ENCODE measurements around the gene DNMT3B. TPM values are rescaled to one million over a fixed set of nuclear protein-coding genes. Genes with fewer than 3 reads are reported as not detected.

DNMT3B gene
- total RNA-seq (2021): 638 to 682 TPM (median 641 TPM) in 3 replicates
- percentile 98 among the genes with signal in this experiment for Bru-seq, nascent RNA
- long read RNA-seq, experiment 1, full-length matches to known transcripts: 834 of 1,983 reads
- long read RNA-seq, experiment 1, partial matches to known transcripts: 742 of 1,983 reads
- long read RNA-seq, experiment 1, other reads (novel, unspliced or antisense): 407 of 1,983 reads
- long read RNA-seq, experiment 2, full-length matches to known transcripts: 272 of 927 reads
- long read RNA-seq, experiment 2, partial matches to known transcripts: 292 of 927 reads
- long read RNA-seq, experiment 2, other reads (novel, unspliced or antisense): 363 of 927 reads
- long read RNA-seq, experiment 3, partial matches to known transcripts: 25 of 26 reads
- long read RNA-seq, experiment 3, other reads (novel, unspliced or antisense): 1 of 26 reads

GRCh38 chr20:32761831-32762753 lies at the start of gene DNMT3B:
TSS of gene DNMT3B (plus strand) at chr20:32762385. CDS start at chr20:32780324, 17,939 bp downstream.
- Mint-ChIP-seq H3K4me1 (peaks cover 45% of the 10 kb centered on the region), H3K4me3 (peak within 1 kb of the TSS; percentile 91), H3K36me3 (peaks cover 31% of the 10 kb centered on the region), H3K9me3 (no peaks in the 10 kb centered on the region), H3K27ac (peak within 1 kb of the TSS; percentile 73), H3K27me3 (ENCODE audit: low read depth) (no peaks in the 10 kb centered on the region)
- ATAC-seq (peak; percentile 77), DNase-seq (ENCODE audit: low spot score) (peak; percentile 98)
- ChIA-PET CTCF (interaction anchor here (0.6 to 8.6 kb wide), 3 partner anchors 17 to 89 kb away, joined by 3 to 121 read pairs (median 23); partner anchors contain the start of gene C20orf203), POLR2A (interaction anchor here (1.2 to 2.5 kb wide), 3 partner anchors 11 to 18 kb away, joined by 3 to 23 read pairs (median 5); partner anchors contain the start of gene COMMD7)
- TF ChIP-seq FOXP4 (CRISPR knock-in tag; IDR thresholded peaks at IDR 0.05) (0 out of 2 replicates have a peak, but pooled peaks have one; percentile 17), ETV6 (CRISPR knock-in tag; IDR thresholded peaks at IDR 0.05) (peak; percentile 82; the same call in 1 of the 2 replicates), ZNF281 (CRISPR knock-in tag; IDR thresholded peaks at IDR 0.05) (no peak), STAT6 (CRISPR knock-in tag; conservative IDR thresholded peaks at IDR 0.05; ENCODE audit: low read depth) (no peak), ZMAT4 (CRISPR knock-in tag; IDR thresholded peaks at IDR 0.05) (no peak), GRHL2 (CRISPR knock-in tag; IDR thresholded peaks at IDR 0.05; ENCODE audit: insufficient replicate concordance, severe bottlenecking) (no peak), MLX (CRISPR knock-in tag; IDR thresholded peaks at IDR 0.05) (no peak), USF2 (CRISPR knock-in tag; IDR thresholded peaks at IDR 0.05) (no peak; the same call in 1 of the 2 replicates), ZBTB21 (CRISPR knock-in tag; IDR thresholded peaks at IDR 0.05; ENCODE audit: borderline replicate concordance) (no peak), ZNF425 (CRISPR knock-in tag; conservative IDR thresholded peaks at IDR 0.05) (no peak), E2F4 (CRISPR knock-in tag; IDR thresholded peaks at IDR 0.05; ENCODE audit: borderline replicate concordance, low read depth) (peak; percentile 64; the same call in 1 of the 2 replicates), ZNF121 (CRISPR knock-in tag; IDR thresholded peaks at IDR 0.05) (no peak), FOXJ3 (CRISPR knock-in tag; IDR thresholded peaks at IDR 0.05; ENCODE audit: borderline replicate concordance) (no peak), GTF2I (CRISPR knock-in tag; conservative IDR thresholded peaks at IDR 0.05) (peak; percentile 72), TCF7 (CRISPR knock-in tag; IDR thresholded peaks at IDR 0.05; ENCODE audit: low read depth) (no peak), HMGXB4 (CRISPR knock-in tag; IDR thresholded peaks at IDR 0.05) (no peak), NR2C2 (CRISPR knock-in tag; IDR thresholded peaks at IDR 0.05) (no peak)

Data from WTC11 (cell line).